Activated gamma-delta T cell (primary cell): ENCODE results near the gene TC2N.
"Not testable (repeated sequence)": the region's sequence is repeated elsewhere in the genome, so short reads cannot be mapped to it uniquely, and the experiment has no call there.

ENCODE experiments used
- DNase-seq: peaks from one replicate; lab custom pipeline; 2025; lab: John Stamatoyannopoulos, UW

TC2N gene

GRCh38 chr14:91889477-91890211 lies 22.3 kb upstream of the TC2N start:
- no peak for DNase-seq

DNA sequence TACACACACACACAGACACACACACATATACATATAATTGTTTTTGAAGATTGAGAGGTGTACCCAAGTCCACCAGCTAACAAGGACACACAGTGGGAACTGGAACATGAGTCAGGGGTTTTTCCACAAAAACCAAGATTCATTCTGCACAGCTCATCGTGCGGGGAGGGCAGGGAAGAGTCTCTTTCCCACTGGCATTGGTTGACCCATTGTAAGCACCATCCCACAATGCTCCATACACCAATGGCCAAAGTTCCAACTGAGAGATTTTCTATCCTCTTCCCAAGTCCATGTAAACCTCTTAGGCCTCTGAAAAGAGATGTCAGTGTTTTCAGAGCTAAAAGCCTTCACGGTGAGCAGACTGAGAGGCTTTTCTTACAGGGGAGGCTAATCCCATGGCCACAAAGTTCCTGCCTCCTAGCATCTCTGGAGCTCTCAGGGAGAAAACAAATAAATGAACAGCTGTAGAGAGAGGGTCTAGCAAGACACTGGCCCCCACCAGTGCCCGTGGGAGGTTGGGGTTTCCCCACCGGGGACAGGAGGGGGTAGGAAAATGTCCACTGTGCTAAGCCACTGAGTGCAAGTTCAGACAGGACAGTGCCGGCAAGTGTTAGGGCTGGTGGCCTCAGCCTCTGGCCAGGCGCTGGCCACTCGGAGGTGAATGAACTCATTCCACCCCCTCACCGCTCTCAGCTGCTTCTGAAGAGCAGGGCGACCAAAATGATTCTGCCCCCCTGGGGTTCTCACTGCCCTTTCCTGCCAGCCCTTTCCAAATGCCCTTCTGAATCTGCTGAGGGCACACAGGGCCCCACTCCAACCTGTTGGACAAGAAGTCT lies 21.5 kb upstream of the TC2N start:
- no peak for DNase-seq

GRCh38 chr14:91886961-91887360 lies 19.6 kb upstream of the TC2N start:
- DNase-seq = no peak

GRCh38 chr14:91885839-91886238 lies 18.5 kb upstream of the TC2N start:
- no peak for DNase-seq

DNA sequence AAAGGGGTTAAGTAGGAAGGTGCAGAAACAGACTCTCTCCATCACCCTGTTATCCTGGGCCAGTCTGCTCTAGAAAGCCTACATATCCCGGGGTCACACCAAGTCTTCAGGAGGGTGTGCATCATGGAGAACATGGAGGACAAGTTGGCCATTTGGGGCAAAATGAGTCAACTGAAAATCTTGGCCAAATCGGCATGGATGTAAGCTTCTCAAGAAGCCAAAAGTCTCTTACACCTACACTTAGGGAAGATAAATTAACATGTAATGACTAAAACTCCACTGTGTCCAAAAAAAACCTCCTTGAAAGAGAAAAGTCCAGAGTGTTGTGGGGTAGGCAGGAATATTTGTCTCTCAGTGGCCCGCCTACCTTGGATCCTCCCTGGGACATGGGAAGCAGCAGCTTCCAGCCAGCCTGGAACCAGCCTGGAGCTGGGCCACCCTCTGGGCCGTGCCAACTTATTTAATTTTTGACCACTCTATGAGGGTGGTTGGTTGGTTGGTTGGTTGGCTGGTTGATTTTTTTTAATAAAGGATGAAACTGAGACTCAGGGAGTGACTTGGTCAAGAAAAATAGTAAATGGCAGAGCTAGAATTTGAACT lies 17.9 kb upstream of the TC2N start:
- no peak for DNase-seq

- DNase-seq = no peak
These were observed 17.3 kb upstream of the TC2N start for GRCh38 chr14:91884664-91885063.

GRCh38 chr14:91883753-91884152 lies 16.4 kb upstream of the TC2N start:
- no peak for DNase-seq

DNA sequence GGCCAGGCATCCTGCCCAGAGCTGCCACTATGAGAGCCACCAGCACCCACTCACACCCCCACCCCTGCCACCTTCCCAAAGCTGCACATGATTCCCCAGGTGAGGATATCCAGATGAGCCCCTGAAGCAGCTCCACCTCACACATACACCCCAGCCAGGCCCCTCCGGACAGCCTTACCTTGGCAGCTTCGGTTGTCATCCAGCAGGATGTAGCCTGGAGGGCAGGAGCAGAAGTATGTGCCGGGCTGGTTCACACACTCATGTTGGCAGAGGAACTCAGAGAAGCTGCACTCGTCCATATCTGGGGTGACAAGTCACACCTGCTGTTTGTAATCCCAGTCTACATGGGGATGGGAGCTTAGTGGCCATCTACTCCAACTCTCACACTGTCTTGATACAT lies 15.4 kb upstream of the TC2N start:
- no peak for DNase-seq

DNA sequence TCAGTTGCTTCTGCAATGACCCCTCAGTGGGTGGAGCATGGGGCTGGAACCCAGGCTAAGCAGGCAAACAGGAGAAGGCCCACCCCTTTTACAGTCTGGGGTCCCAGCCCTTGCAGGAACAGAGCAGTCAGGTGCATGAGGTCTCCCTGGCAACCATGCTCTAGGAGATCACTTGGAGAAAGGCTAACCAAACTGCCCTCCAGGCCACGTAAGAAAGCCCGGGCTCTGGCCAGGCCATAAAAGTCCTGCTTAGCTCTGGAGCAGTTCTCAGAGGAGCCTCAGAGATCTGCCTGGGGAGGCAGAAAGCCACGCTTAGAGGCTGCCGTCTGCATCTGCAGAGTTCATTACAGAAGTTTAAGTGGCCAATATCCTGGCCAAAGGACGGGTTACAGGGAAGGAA lies 15.0 kb upstream of the TC2N start:
- DNase-seq = no peak

GRCh38 chr14:91879196-91879595 lies 11.9 kb upstream of the TC2N start:
- DNase-seq = no peak

DNA sequence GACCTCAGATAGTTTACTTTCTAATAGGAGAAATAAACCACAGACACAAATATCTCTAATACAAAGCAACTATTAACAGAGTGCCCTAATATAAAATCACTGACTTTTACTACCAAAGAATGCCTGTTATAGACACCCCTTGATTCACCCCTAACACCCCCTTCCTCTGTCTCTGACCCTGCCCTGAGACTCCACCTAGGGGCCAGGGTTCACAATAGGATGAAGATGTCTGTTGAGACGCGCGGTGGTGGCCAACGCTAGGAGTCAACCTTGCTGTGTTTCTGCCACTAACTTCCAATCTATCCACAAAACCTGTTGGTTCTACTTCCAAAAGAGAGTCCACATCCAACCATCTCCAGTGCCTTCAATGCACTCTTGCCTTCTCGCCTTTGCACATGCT lies 10.9 kb upstream of the TC2N start:
- no peak for DNase-seq

DNA sequence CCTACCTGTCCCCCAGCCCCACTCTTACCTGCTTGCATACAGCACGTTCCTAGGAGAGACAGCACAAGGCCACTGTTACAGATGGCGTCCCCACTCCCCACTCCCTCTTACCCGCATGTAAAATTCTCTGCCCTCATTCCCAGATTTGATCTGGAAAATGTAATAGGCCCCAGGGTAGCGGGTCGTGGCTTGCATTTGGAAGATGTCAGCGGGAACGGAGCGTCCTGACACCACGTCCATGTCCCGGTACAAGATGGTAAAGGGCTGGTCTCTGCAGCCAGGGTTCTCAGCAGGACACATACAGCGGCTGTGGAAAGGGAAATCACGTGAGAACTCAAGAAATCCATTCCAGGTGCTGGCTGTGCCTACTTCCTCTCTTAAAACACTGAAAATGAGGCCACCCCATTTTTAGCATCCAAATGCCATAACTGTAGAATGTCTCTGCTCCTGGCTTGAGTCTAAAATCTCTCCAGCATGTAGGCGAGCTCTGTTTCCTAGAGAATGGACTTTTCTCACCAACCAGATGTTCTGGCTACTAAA lies 10.1 kb upstream of the TC2N start:
- no peak for DNase-seq

- no peak for DNase-seq
These were observed 9.2 kb upstream of the TC2N start for GRCh38 chr14:91876492-91876891.

DNA sequence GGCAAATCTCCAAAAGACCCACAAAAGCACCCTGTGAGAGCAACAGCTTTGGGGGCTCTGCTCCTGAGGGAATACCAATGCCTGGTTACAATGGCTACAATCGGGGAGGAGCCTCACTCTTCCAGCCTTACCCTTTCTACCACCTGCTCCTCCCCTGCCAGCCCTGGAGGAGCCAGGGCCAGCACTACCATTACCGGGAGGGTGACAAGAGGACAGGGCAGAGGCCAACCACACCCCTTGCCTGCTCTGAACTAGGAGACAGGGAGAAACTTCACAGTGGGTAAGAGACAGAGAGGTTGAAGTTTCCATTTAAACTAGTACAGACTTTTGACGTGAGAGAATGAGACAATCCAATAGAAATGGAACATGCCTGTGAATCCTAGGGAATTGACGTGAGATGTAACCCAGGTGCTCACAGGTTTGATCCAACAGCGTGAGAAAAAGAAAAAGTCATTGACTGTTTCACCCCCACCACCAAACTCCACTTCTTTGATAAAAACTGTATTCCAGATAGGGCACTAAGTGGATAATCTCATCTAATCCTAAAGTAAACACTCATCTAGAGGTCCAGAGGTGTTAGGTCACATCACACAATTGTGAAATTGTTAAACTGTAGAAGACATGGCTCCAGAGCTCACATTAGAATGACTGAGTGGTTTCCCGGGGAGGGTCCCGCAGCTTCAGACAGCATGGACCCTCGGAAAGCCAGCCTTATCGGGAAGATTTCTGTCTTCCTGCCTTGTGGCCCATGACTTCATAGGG lies 8.4 kb upstream of the TC2N start:
- DNase-seq = no peak

- DNase-seq = no peak
These were observed 6.4 kb upstream of the TC2N start for GRCh38 chr14:91873471-91874415.

GRCh38 chr14:91872517-91873470 lies 5.5 kb upstream of the TC2N start:
- DNase-seq = peak; percentile 20

DNA sequence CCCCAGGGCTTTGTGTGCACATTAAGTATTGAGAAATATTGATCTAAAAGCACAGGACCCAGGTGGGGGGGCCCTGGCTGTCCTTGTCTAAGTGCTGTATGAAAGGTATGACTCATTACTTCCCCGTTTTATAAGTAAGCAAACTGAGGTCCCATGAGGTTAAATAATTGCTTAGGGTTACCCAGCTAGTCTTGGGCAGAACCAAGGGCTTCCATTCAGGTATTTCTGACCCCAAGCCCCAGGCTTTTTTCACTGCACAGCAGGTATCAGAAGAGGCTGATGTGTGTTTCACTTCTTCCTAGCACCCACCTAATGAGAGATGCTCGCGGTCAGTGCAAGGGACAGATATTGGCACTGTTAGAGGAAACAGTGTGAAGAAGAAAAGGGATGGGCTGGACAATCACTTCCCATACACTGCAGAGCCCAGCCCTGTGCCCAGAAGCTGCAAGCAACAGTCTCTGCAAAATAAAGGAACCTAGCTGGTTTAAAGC lies 4.7 kb upstream of the TC2N start:
- no peak for DNase-seq

DNA sequence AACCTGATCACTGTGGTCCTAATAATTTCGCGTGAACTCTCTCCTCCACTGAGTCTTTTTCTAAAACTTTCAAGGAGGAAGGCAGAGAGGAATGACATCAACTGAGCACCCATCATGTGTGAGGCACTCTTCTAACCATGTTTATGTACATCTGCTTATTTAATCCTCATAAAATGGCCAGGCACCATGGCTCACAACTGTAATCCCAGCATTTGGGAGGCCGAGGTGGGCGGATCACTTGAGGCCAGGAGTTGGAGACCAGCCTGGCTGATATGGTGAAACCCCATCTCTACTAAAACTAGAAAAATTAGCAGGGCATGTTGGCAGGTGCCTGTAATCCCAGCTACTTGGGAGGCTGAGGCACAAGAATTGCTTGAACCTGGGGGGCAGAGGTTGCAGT lies 4.1 kb upstream of the TC2N start:
- not testable (repeated sequence) for DNase-seq

- no peak for DNase-seq
These were observed 3.6 kb upstream of the TC2N start for GRCh38 chr14:91870890-91871289.
